Neural cell (in vitro differentiated cells): ENCODE data around the gene ANKRD52. TPM values are rescaled to one million over a fixed set of nuclear protein-coding genes. Genes with fewer than 3 reads are reported as not detected.

Experiments
- H2AFZ ChIP-seq: fragments of 200-600, 300-800 bp; sonication (generic), shearing (Covaris generic); 2 replicates; pipeline ENCODE4 v1.6.0; 2014; ENCODE audit warnings: low read depth, mild to moderate bottlenecking, antibody characterized with exemption, low read length, moderate library complexity
- H3F3A ChIP-seq: fragments of 200-600 bp; shearing (Covaris generic); 2 replicates; pipeline ENCODE4 v1.6.1; 2016; ENCODE audit warnings: mild to moderate bottlenecking, moderate library complexity, mixed read lengths, antibody characterized with exemption, low read length; ENCODE audit not compliant: insufficient read depth, poor library complexity, severe bottlenecking
- H3K27ac ChIP-seq: fragments of 200-600, 300-800 bp; sonication (generic), shearing (Covaris generic); 2 replicates; pipeline ENCODE4 v1.5.1; 2014; ENCODE audit warnings: mild to moderate bottlenecking, low read length, moderate library complexity
- H3K27me3 ChIP-seq: fragments of 300-800, 200-600 bp; sonication (generic), shearing (Covaris generic); 2 replicates; pipeline ENCODE4 v1.6.0; 2014; ENCODE audit warnings: mild to moderate bottlenecking, low read depth, low read length, moderate library complexity; ENCODE audit not compliant: insufficient read depth
- H3K36me3 ChIP-seq: fragments of 300-800, 200-600 bp; sonication (generic), shearing (Covaris generic); 2 replicates; pipeline ENCODE4 v1.5.1; 2014; ENCODE audit warnings: mild to moderate bottlenecking, antibody characterized with exemption, low read length, moderate library complexity; ENCODE audit not compliant: insufficient read depth
- H3K4me2 ChIP-seq: fragments of 300-800, 200-600 bp; sonication (generic), shearing (Covaris generic); 2 replicates; pipeline ENCODE4 v1.6.0; 2014; ENCODE audit warnings: mild to moderate bottlenecking, low read length
- H3K4me3 ChIP-seq: fragments of 300-800, 200-600 bp; sonication (generic), shearing (Covaris generic); 2 replicates; pipeline ENCODE4 v1.5.1; 2014; ENCODE audit warnings: mild to moderate bottlenecking, low read length, moderate library complexity
- H3K79me2 ChIP-seq: fragments of 200-600 bp; shearing (Covaris generic); replicated peaks from 2 replicates; pipeline ENCODE4 v1.6.0; 2014; ENCODE audit warnings: mild to moderate bottlenecking, low read length, moderate library complexity; ENCODE audit not compliant: insufficient read depth
- H3K9ac ChIP-seq: fragments of 300-800, 200-600 bp; sonication (generic), shearing (Covaris generic); 2 replicates; pipeline ENCODE4 v1.6.1; 2016; ENCODE audit warnings: mild to moderate bottlenecking, low read length, mixed read lengths
- H3K9me2 ChIP-seq: fragments of 200-600 bp; shearing (Covaris generic); 2 replicates; pipeline ENCODE4 v1.6.1; 2016; ENCODE audit warnings: mild to moderate bottlenecking, low read length, mixed read lengths; ENCODE audit not compliant: insufficient read depth
- H3K9me3 ChIP-seq: fragments of 200-600, 300-800 bp; sonication (generic), shearing (Covaris generic); 2 replicates; pipeline ENCODE4 v1.6.1; 2016; ENCODE audit warnings: mild to moderate bottlenecking, mixed run types, low read length, moderate library complexity, mixed read lengths
- H4K20me1 ChIP-seq: fragments of 200-600 bp; shearing (Covaris generic); 2 replicates; pipeline ENCODE4 v1.6.1; 2016; ENCODE audit warnings: mild to moderate bottlenecking, mixed run types; ENCODE audit not compliant: insufficient read depth
- EP300 ChIP-seq: fragments of 450-650 bp; conservative IDR thresholded peaks from 2 replicates; pipeline ENCODE4 v1.6.1; 2014; ENCODE audit warnings: antibody characterized with exemption, mild to moderate bottlenecking, moderate library complexity; ENCODE audit not compliant: poor library complexity, severe bottlenecking
- EZH2 ChIP-seq: fragments of 200-600, 300-800 bp; shearing (Covaris generic), sonication (generic); IDR thresholded peaks from 2 replicates; pipeline ENCODE4 v1.6.1; 2014; ENCODE audit warnings: antibody characterized with exemption, low read length, borderline replicate concordance, mild to moderate bottlenecking; ENCODE audit not compliant: insufficient read depth, poor library complexity, severe bottlenecking
- MXI1 ChIP-seq: fragments of 450-650 bp; conservative IDR thresholded peaks from 2 replicates; pipeline ENCODE4 v1.6.1; 2014; ENCODE audit warnings: antibody characterized with exemption, mild to moderate bottlenecking; ENCODE audit not compliant: poor library complexity, severe bottlenecking
- POLR2AphosphoS5 ChIP-seq: IDR thresholded peaks from 2 replicates; pipeline ENCODE4 v1.6.1; 2012
- RAD21 ChIP-seq: fragments of 450-650 bp; conservative IDR thresholded peaks from 2 replicates; pipeline ENCODE4 v1.6.1; 2014; ENCODE audit warnings: antibody characterized with exemption, mild to moderate bottlenecking, moderate library complexity
- SMC3 ChIP-seq: fragments of 450-650 bp; conservative IDR thresholded peaks from 2 replicates; pipeline ENCODE4 v1.6.1; 2014; ENCODE audit warnings: antibody characterized with exemption, mild to moderate bottlenecking, moderate library complexity; ENCODE audit not compliant: poor library complexity
- TAF1 ChIP-seq: IDR thresholded peaks from 2 replicates; pipeline ENCODE4 v1.6.1; 2012; ENCODE audit warnings: low read depth
- polyA plus RNA-seq: library from polyadenylated mRNA; depleted of rRNA; stranded (reverse); fragments of >200 nt; gene quantifications from 2 replicates; pipeline ENCODE4 v1.2.3, GENCODE V29; 2014
- TF ChIP-seq, protein P1 (sequence below): IDR thresholded peaks from 2 replicates; pipeline ENCODE4 v1.6.1; 2012; ENCODE audit warnings: borderline replicate concordance
- TF ChIP-seq, protein P2 (sequence below): fragments of 450-650 bp; IDR thresholded peaks from 2 replicates; pipeline ENCODE4 v1.5.1; 2014; ENCODE audit warnings: antibody characterized with exemption, mild to moderate bottlenecking, moderate library complexity; ENCODE audit not compliant: poor library complexity, severe bottlenecking

ANKRD52 gene
- polyA plus RNA-seq, 1 donor from 2014 or later, result 7.3 TPM

DNA sequence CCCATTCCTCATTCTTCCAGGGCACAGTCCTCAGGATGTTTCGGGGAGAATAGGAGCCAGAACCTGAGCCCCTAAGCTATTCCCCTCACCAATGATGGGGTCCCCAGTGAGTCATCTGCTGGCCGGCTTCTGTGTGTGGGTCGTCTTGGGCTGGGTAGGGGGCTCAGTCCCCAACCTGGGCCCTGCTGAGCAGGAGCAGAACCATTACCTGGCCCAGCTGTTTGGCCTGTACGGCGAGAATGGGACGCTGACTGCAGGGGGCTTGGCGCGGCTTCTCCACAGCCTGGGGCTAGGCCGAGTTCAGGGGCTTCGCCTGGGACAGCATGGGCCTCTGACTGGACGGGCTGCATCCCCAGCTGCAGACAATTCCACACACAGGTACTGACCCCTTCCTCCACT, 27.0 kb downstream of the ANKRD52 start:
- H3K36me3 ChIP-seq, result no peaks in the 10 kb centered on the region
- H3K9me3 ChIP-seq, result no peaks in the 10 kb centered on the region
- no peaks in the 10 kb centered on the region for H3F3A ChIP-seq
- no peaks in the 10 kb centered on the region for H3K79me2 ChIP-seq
- H3K27ac ChIP-seq, result no peak overlapping the region
- H3K4me2 ChIP-seq, result no peak overlapping the region
- no peaks in the 10 kb centered on the region for H4K20me1 ChIP-seq
- H2AFZ ChIP-seq, result no peak overlapping the region
- H3K27me3 ChIP-seq, result no peaks in the 10 kb centered on the region
- H3K4me3 ChIP-seq, result no peak overlapping the region
- no peak for TF ChIP-seq POLR2AphosphoS5
- no peak for TF ChIP-seq SMC3
- TF ChIP-seq, protein P1, sequence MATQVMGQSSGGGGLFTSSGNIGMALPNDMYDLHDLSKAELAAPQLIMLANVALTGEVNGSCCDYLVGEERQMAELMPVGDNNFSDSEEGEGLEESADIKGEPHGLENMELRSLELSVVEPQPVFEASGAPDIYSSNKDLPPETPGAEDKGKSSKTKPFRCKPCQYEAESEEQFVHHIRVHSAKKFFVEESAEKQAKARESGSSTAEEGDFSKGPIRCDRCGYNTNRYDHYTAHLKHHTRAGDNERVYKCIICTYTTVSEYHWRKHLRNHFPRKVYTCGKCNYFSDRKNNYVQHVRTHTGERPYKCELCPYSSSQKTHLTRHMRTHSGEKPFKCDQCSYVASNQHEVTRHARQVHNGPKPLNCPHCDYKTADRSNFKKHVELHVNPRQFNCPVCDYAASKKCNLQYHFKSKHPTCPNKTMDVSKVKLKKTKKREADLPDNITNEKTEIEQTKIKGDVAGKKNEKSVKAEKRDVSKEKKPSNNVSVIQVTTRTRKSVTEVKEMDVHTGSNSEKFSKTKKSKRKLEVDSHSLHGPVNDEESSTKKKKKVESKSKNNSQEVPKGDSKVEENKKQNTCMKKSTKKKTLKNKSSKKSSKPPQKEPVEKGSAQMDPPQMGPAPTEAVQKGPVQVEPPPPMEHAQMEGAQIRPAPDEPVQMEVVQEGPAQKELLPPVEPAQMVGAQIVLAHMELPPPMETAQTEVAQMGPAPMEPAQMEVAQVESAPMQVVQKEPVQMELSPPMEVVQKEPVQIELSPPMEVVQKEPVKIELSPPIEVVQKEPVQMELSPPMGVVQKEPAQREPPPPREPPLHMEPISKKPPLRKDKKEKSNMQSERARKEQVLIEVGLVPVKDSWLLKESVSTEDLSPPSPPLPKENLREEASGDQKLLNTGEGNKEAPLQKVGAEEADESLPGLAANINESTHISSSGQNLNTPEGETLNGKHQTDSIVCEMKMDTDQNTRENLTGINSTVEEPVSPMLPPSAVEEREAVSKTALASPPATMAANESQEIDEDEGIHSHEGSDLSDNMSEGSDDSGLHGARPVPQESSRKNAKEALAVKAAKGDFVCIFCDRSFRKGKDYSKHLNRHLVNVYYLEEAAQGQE, result no peak
- no peak for TF ChIP-seq EP300
- TF ChIP-seq EZH2, result no peak
- TF ChIP-seq TAF1, result no peak
- TF ChIP-seq MXI1, result no peak
- TF ChIP-seq, protein P2, sequence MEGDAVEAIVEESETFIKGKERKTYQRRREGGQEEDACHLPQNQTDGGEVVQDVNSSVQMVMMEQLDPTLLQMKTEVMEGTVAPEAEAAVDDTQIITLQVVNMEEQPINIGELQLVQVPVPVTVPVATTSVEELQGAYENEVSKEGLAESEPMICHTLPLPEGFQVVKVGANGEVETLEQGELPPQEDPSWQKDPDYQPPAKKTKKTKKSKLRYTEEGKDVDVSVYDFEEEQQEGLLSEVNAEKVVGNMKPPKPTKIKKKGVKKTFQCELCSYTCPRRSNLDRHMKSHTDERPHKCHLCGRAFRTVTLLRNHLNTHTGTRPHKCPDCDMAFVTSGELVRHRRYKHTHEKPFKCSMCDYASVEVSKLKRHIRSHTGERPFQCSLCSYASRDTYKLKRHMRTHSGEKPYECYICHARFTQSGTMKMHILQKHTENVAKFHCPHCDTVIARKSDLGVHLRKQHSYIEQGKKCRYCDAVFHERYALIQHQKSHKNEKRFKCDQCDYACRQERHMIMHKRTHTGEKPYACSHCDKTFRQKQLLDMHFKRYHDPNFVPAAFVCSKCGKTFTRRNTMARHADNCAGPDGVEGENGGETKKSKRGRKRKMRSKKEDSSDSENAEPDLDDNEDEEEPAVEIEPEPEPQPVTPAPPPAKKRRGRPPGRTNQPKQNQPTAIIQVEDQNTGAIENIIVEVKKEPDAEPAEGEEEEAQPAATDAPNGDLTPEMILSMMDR, result no peak
- no peak for TF ChIP-seq RAD21
- H3K9me2 ChIP-seq, result no peaks in the 10 kb centered on the region
- no peak overlapping the region for H3K9ac ChIP-seq

DNA sequence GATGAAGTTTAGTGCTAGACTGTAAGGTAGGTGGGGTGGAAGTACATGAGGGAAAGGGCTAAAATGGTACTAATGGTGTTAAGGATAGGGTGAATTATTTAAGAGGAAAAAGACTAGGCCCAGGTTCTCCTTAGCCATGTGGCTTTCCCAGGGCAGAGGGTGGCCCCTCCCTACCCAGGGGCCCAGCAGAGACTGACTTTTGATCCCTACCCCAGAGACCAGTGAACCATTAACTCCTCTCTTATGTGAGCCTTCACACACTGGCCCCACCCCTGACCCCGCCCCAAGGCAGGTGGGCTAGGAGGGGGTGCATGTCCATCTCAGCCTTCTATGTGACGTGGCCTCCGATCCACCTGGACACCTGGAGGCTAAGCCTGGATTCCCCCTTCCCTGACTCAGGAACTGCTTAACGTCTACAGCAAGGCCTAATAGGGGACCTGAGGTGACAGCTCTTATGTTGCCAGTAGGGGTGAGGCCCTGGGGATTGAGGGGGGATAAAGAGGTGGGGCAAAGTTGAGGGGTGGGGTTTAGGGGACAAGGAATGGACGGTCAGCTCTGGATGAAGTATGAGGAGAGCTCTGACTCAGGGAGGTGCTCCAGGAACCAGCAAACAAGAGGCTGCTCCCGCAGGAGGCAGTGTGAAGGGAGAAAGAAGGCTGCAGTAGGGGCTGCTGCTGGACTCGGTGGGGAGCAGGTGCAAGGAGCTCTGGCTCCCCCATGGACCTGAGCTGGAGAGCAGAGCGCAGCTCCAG, 27.6 kb downstream of the ANKRD52 start:
- H3F3A ChIP-seq, result no peaks in the 10 kb centered on the region
- H3K9ac ChIP-seq, result no peak overlapping the region
- no peaks in the 10 kb centered on the region for H3K36me3 ChIP-seq
- no peak for TF ChIP-seq EP300
- TF ChIP-seq, protein P2, result no peak
- TF ChIP-seq RAD21, result no peak
- TF ChIP-seq, protein P1, result no peak
- TF ChIP-seq SMC3, result no peak
- no peaks in the 10 kb centered on the region for H3K79me2 ChIP-seq
- H2AFZ ChIP-seq, result no peak overlapping the region
- no peak overlapping the region for H3K4me2 ChIP-seq
- H3K9me3 ChIP-seq, result no peaks in the 10 kb centered on the region
- no peaks in the 10 kb centered on the region for H4K20me1 ChIP-seq
- no peaks in the 10 kb centered on the region for H3K27me3 ChIP-seq
- no peak overlapping the region for H3K4me3 ChIP-seq
- H3K9me2 ChIP-seq, result no peaks in the 10 kb centered on the region
- no peak overlapping the region for H3K27ac ChIP-seq
